Measurements from ENCODE around the gene MEIS3.

The MEIS3 gene

GRCh38 chr19:47356900-47357299 lies 62.4 kb downstream of the MEIS3 start:
- Histone ChIP-seq H3K4me1 (ENCODE audit: control insufficient read depth, insufficient read depth, low read depth, low read length) (peaks cover 1% of the 10 kb centered on the region), H3K18ac (ENCODE audit: low read depth in 1 of 2, low read length in 2 of 2) (no peak overlapping the region), H3K9ac (ENCODE audit: low read length) (no peak overlapping the region), H4K91ac (ENCODE audit: low read length) (no peak overlapping the region), H4K8ac (ENCODE audit: low read length) (no peak overlapping the region), H2AK5ac (ENCODE audit: low read length, severe bottlenecking) (no peak overlapping the region), H2AFZ (ENCODE audit: low read depth, low read length) (no peak overlapping the region), H3K79me1 (replicated peaks; ENCODE audit: low read length, poor library complexity, severe bottlenecking) (peaks cover 34% of the 10 kb centered on the region), H3K27ac (ENCODE audit: low read length, poor library complexity, severe bottlenecking) (no peak overlapping the region), H3K14ac (ENCODE audit: low read length in 2 of 2) (no peak overlapping the region), H2BK12ac (ENCODE audit: low read length in 2 of 2) (no peak overlapping the region), H3K4me2 (ENCODE audit: low read length, poor library complexity, severe bottlenecking) (no peak overlapping the region), H3K4ac (ENCODE audit: low read depth in 1 of 2, low read length in 2 of 2) (no peak overlapping the region), H3K4me3 (ENCODE audit: insufficient read depth in 1 of 2, low read depth in 1 of 2, low read length in 2 of 2) (no peak overlapping the region), H2BK5ac (ENCODE audit: low read depth, low read length, poor library complexity, severe bottlenecking) (no peak overlapping the region), H3K23ac (ENCODE audit: low read length in 2 of 2) (no peak overlapping the region), H2BK15ac (ENCODE audit: low read depth, poor library complexity, severe bottlenecking) (no peak overlapping the region), H2BK120ac (ENCODE audit: low read depth, low read length) (no peak overlapping the region), H3K27me3 (ENCODE audit: control insufficient read depth in 1 of 2, insufficient read depth in 1 of 2, low read length in 2 of 2) (no peaks in the 10 kb centered on the region), H3K9me3 (ENCODE audit: control insufficient read depth, low read length) (peaks cover 5% of the 10 kb centered on the region), H3K36me3 (ENCODE audit: control insufficient read depth in 1 of 2, insufficient read depth in 2 of 2, low read depth in 1 of 2, low read length in 2 of 2) (peaks cover 82 to 93% of the 10 kb centered on the region in 2 experiments)
- no peak for DNase-seq
- WGBS, result over 99% methylated on average over 6 of the region's 6 CpGs

- no peak for DNase-seq
- Histone ChIP-seq H3K18ac (ENCODE audit: low read depth in 1 of 2, low read length in 2 of 2) (no peak overlapping the region), H3K27ac (ENCODE audit: low read length, poor library complexity, severe bottlenecking) (no peak overlapping the region), H3K79me1 (replicated peaks; ENCODE audit: low read length, poor library complexity, severe bottlenecking) (peaks cover 40% of the 10 kb centered on the region), H2BK12ac (ENCODE audit: low read length in 2 of 2) (no peak overlapping the region), H2BK15ac (ENCODE audit: low read depth, poor library complexity, severe bottlenecking) (no peak overlapping the region), H3K23ac (ENCODE audit: low read length in 2 of 2) (no peak overlapping the region), H3K9ac (ENCODE audit: low read length) (no peak overlapping the region), H4K8ac (ENCODE audit: low read length) (no peak overlapping the region), H3K4ac (ENCODE audit: low read depth in 1 of 2, low read length in 2 of 2) (no peak overlapping the region), H3K36me3 (ENCODE audit: control insufficient read depth in 1 of 2, insufficient read depth in 2 of 2, low read depth in 1 of 2, low read length in 2 of 2) (peaks cover 49 to 67% of the 10 kb centered on the region in 2 experiments), H3K27me3 (ENCODE audit: control insufficient read depth in 1 of 2, insufficient read depth in 1 of 2, low read length in 2 of 2) (no peaks in the 10 kb centered on the region), H2AK5ac (ENCODE audit: low read length, severe bottlenecking) (no peak overlapping the region), H4K91ac (ENCODE audit: low read length) (no peak overlapping the region), H3K4me2 (ENCODE audit: low read length, poor library complexity, severe bottlenecking) (no peak overlapping the region), H3K4me1 (ENCODE audit: control insufficient read depth, insufficient read depth, low read depth, low read length) (peaks cover 3% of the 10 kb centered on the region), H3K9me3 (ENCODE audit: control insufficient read depth, low read length) (peaks cover 5% of the 10 kb centered on the region), H3K4me3 (ENCODE audit: insufficient read depth in 1 of 2, low read depth in 1 of 2, low read length in 2 of 2) (no peak overlapping the region), H2AFZ (ENCODE audit: low read depth, low read length) (no peak overlapping the region), H2BK5ac (ENCODE audit: low read depth, low read length, poor library complexity, severe bottlenecking) (no peak overlapping the region), H3K14ac (ENCODE audit: low read length in 2 of 2) (no peak overlapping the region), H2BK120ac (ENCODE audit: low read depth, low read length) (no peak overlapping the region)
- 95% methylated on average over 24 of the region's 24 CpGs for WGBS
Observed at GRCh38 chr19:47353307-47353712, 66.0 kb downstream of the MEIS3 start.

All from mesenchymal stem cell (in vitro differentiated cells and primary cell).